Astrocyte of the cerebellum (primary cell): Measurements from ENCODE around the gene RAD52.

Experiments
- DNase-seq: peaks from one replicate; pipeline ENCODE4 v3.0.0-alpha.2; 2011; ENCODE audit warnings: low read depth
- H3K4me3 ChIP-seq: 2 replicates; pipeline ENCODE4 v1.5.1; 2011; ENCODE audit warnings: mild to moderate bottlenecking, low read depth, low read length, moderate library complexity
- in situ Hi-C: cut with HindIII; loops from 2 replicates; pipeline ENCODE4 v1.10.0; 2017; ENCODE audit warnings: low sequenced_read_pairs
- TF ChIP-seq, protein P1 (sequence below): IDR thresholded peaks from 2 replicates; pipeline ENCODE4 v1.5.1; 2012; ENCODE audit warnings: low read length, low read depth, moderate library complexity, mild to moderate bottlenecking; ENCODE audit errors: missing control alignments

The RAD52 gene

DNA sequence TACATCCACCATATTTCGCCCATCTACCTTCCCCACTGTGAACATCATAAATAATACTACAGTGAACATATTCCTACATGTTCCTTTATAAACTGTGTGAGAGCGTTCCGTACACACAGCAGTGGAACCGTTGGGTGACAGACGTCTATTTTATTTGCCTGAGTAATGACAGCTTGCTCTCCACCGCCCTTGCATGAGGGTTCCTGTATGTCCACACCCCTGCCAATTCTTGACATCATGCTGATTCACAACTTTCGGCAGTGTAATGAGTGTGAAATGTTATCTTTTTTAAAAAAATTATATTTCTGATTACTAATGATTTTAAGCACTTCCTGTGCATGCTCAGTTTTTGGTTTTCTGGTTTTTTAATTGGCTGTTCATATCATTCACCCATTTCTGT is 4.3 kb upstream of the RAD52 start:
- no peak for DNase-seq
- no peak overlapping the region for H3K4me3 ChIP-seq
- TF ChIP-seq, protein P1, sequence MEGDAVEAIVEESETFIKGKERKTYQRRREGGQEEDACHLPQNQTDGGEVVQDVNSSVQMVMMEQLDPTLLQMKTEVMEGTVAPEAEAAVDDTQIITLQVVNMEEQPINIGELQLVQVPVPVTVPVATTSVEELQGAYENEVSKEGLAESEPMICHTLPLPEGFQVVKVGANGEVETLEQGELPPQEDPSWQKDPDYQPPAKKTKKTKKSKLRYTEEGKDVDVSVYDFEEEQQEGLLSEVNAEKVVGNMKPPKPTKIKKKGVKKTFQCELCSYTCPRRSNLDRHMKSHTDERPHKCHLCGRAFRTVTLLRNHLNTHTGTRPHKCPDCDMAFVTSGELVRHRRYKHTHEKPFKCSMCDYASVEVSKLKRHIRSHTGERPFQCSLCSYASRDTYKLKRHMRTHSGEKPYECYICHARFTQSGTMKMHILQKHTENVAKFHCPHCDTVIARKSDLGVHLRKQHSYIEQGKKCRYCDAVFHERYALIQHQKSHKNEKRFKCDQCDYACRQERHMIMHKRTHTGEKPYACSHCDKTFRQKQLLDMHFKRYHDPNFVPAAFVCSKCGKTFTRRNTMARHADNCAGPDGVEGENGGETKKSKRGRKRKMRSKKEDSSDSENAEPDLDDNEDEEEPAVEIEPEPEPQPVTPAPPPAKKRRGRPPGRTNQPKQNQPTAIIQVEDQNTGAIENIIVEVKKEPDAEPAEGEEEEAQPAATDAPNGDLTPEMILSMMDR: no peak
- in situ Hi-C loops: no loop called here

DNA sequence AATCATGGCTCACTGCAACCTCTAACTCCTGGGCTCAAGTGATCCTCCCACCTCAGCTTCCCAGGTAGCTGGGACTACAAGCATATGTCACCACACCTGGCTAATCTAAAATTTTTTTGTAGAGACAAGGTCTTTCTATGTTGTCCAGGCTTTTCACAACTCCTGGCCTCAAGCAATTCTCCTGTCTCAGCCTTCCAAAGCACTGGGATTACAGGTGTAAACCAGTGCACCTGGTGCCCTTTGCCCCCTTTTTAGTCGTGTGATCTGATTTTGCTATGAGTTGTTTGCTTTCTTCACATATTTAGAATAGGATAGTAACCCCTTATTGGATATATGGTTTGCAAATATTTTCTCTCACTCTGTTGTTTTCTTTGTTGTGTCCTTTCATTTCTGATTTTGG is 1.7 kb upstream of the RAD52 start:
- TF ChIP-seq, protein P1: no peak
- DNase-seq: no peak
- no peak overlapping the region for H3K4me3 ChIP-seq
- in situ Hi-C loops: no loop called here

DNA sequence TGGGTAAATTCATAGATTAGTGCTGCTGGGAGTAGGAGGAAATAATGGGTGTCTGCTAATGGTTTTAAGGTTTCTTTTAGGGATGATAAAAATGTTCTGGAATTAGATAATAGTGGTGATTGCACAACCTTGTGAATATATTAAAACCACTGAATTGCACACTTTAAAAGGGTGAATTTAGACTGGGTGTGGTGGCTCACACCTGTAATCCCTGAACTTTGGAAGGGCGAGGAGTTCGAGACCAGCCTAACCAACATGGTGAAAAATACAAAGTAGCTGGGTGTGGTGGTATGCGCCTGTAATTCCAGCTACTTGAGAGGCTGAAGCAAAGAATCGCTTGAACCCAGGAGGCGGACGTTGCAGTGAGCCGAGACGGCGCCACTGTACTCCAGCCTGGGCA is 1.3 kb downstream of the RAD52 start:
- in situ Hi-C loops: no loop called here
- no peak for DNase-seq
- H3K4me3 ChIP-seq: peak overlapping the region; percentile 95
- TF ChIP-seq, protein P1: no peak

DNA sequence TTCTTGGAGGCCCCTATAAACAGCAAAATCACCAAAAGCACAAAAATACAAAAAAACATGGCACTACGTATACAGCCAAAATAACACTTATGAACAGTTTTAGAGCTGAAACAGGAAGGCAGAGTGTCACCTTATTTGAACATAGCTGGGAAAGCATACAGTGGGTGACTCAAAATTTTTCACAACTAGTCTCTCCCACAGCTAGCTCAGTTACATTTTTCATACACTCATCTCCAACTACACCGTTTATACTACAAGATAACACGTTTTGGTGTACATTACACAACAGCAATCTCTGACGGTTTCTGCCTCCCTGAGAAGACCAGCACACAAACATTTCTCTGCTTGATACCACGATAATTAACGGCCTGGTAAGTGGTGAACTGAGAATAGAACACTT is 2.9 kb downstream of the RAD52 start:
- TF ChIP-seq, protein P1: no peak
- in situ Hi-C loops: no loop called here
- no peak for DNase-seq
- H3K4me3 ChIP-seq: no peak overlapping the region

DNA sequence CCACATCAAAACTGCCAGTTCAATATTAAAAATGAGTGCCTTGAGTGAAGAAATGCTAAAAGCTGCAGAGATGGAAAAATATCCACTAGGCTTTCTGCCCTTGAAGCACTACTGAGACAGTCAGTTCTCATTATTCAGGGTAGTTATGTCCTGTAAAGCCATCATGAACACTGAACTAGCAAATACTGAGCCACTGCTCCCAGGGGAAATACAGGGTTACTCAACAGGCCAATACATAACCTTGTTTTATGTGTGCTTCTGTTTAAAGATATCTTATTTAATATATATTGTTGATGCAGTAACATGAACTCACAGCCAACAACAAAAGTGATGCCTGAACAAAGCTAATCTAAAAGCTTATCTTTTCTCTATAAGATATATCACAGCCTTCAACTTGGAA is 3.3 kb downstream of the RAD52 start:
- no peak overlapping the region for H3K4me3 ChIP-seq
- no peak for DNase-seq
- in situ Hi-C loops: no loop called here
- TF ChIP-seq, protein P1: no peak

DNA sequence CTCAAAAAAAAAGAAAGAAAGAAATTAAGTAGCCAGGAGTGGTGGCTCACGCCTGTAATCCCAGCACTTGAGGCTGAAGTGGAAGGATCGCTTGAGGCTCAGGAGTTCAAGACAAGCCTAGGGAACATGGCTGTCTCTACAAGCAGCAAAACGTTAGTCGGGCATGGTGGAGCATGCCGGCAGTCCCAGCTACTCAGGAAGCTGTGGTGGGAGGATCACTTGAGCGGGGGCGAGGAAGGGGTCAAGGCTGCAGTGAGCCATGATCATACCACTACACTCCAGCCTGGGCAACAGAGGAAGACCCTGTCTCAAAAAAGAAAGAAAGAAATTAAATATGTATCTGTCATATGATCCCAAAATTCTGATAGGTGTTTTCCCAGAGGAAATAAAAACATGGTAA is 5.3 kb downstream of the RAD52 start:
- DNase-seq: no peak
- H3K4me3 ChIP-seq: no peak overlapping the region
- TF ChIP-seq, protein P1: no peak
- in situ Hi-C loops: no loop called here

DNA sequence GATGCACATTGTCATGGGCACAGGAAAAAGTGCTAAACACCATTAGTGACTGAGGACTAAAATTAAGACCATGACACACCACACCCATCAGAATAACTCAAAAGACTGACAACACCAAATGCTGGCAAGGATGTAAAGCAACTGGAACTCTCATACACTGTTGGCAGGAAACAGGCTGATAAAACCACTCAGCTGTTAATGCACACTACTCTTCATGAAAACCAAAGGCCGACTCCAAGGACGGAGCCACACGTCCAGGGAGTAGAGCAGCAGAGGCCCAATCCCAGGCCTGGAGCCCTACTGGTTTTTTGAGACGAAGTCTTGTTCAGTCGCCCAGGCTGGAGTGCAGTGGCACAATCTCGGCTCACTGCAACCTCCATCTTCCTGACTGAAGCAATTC is 6.4 kb downstream of the RAD52 start:
- TF ChIP-seq, protein P1: no peak
- H3K4me3 ChIP-seq: no peak overlapping the region
- in situ Hi-C loops: no loop called here
- no peak for DNase-seq
